ENCODE results near the gene AP1S1. TPM values are rescaled to one million over a fixed set of nuclear protein-coding genes. Genes with fewer than 3 reads are reported as not detected.

The AP1S1 gene
- total and polyA plus RNA-seq, 2 donors (not counting 3 experiments of a cell fraction or from before 2014, with no cell fraction given): 93.3 to 106 TPM

DNA sequence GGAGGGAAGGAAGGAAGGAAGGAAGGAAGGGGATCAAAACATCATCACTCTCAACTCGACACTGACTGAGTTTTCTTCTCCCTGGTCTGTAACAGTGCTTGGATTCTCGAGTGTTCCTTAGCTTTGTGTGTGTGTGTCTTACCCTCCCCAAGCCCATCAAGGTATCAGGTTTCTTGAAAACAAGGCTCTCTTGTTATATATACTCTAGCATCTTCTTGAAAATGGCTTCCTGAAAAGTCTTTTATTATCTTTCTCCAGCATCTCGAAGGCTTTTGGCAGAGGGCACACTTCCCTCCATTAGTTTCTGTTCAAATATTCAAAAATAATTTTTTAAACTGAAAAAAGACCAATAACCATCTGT is 14.0 kb upstream of the AP1S1 start:
- CTCF ChIA-PET: interaction anchor here (1.8 to 5.7 kb wide), 4 partner anchors 13 to 151 kb away, joined by 6 to 266 read pairs (median 70); partner anchors contain the start of gene SERPINE1
- peaks cover 11 to 18% of the 10 kb centered on the region in 2 experiments for H3K36me3 ChIP-seq (ENCODE audit: control insufficient read depth in 2 of 2, extremely low read depth in 1 of 2, insufficient read depth in 2 of 2, low read length in 2 of 2)
- dilution Hi-C loops (cut with MboI; ENCODE audit: extremely low pct_ligation_motif_present, low sequenced_read_pairs) (no loop called here), intact Hi-C loops (cut with micrococcal nuclease) (no loop called here)
- H3K9ac ChIP-seq (replicated peaks; ENCODE audit: extremely low read depth, insufficient read depth, low read length): no peak overlapping the region
- H3K9me3 ChIP-seq (replicated peaks; ENCODE audit: control insufficient read depth, insufficient read depth, low read length): no peaks in the 10 kb centered on the region
- TF ChIP-seq GATA2 (IDR thresholded peaks at IDR 0.05; ENCODE audit: insufficient read depth, insufficient read length, low read depth, low read length) (peak; percentile 34), POLR2A (IDR thresholded peaks at IDR 0.05; ENCODE audit: low read depth, low read length) (no peak), JUN (IDR thresholded peaks at IDR 0.05; ENCODE audit: borderline replicate concordance, insufficient read depth, insufficient read length, low read depth) (no peak)
- H3K9me1 ChIP-seq (replicated peaks; ENCODE audit: control insufficient read depth, extremely low read depth, insufficient read depth, low read length): no peaks in the 10 kb centered on the region
- H3K4me3 ChIP-seq (replicated peaks in 1 of 3; ENCODE audit: insufficient read depth in 1 of 3, low read depth in 1 of 3, low read length in 3 of 3): no peak overlapping the region
- no peaks in the 10 kb centered on the region for H4K20me1 ChIP-seq (replicated peaks; ENCODE audit: control insufficient read depth, extremely low read depth, insufficient read depth, low read length)
- H3K27me3 ChIP-seq (ENCODE audit: control insufficient read depth in 2 of 2, insufficient read depth in 2 of 2, low read length in 2 of 2): peaks cover 0 to 2% of the 10 kb centered on the region in 2 experiments
- H3K4me1 ChIP-seq (ENCODE audit: control insufficient read depth, extremely low read depth, insufficient read depth, low read length): peaks cover 24% of the 10 kb centered on the region
- FAIRE-seq (no peak), DNase-seq (ENCODE audit: low read depth, low spot score) (peak; percentile 37)
- no peak overlapping the region for H3K27ac ChIP-seq (ENCODE audit: insufficient read depth, low read depth, low read length)
- BruUV-seq (replicated peaks): no TSS peak
- no peak overlapping the region for H3K4me2 ChIP-seq (ENCODE audit: insufficient read depth, low read length)
- no peak overlapping the region for H2AFZ ChIP-seq (ENCODE audit: low read depth, low read length)
- no peaks in the 10 kb centered on the region for H3K79me2 ChIP-seq (ENCODE audit: control insufficient read depth, insufficient read depth, low read length)
- POLR2A ChIA-PET: no interaction called here

DNA sequence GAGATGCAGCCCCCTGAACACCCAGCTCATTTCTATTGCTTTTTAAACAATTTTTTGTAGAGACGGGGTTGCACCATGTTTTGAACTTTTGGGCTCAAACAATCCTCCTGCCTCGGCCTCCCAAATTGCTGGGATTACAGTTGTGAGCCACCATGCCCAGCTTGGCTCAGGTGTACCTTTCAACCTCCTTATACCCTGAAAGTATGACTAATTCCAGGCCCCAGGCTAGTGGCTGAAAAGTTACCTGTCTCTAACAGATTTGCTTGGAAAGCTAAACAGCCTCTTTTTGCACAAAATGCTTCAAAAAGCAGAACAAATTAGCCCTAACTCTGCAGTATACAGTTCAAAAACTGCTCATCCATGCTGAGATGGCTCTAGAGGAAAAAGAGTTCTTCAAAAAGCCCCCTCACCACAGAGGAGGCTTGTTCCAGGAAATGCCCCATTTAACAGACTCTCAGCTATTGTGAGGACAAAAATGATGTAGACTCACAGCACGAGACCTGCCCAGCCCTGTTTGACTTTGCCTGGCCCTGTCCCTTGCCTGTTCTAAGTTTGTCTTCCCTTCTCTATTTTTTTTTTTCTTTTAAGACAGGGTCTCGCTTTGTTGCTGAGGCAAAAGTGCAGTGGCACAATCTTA is 13.4 kb upstream of the AP1S1 start:
- dilution Hi-C loops (cut with MboI; ENCODE audit: extremely low pct_ligation_motif_present, low sequenced_read_pairs) (no loop called here), intact Hi-C loops (cut with micrococcal nuclease) (no loop called here)
- TF ChIP-seq, protein P1, sequence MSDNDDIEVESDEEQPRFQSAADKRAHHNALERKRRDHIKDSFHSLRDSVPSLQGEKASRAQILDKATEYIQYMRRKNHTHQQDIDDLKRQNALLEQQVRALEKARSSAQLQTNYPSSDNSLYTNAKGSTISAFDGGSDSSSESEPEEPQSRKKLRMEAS (IDR thresholded peaks at IDR 0.05; ENCODE audit: insufficient read depth, insufficient read length): no peak
- TF ChIP-seq GATA2 (IDR thresholded peaks at IDR 0.05; ENCODE audit: insufficient read depth, insufficient read length, low read depth, low read length) (no peak), POLR2A (IDR thresholded peaks at IDR 0.05; ENCODE audit: low read depth, low read length) (no peak), FOS (IDR thresholded peaks at IDR 0.05; ENCODE audit: borderline replicate concordance, insufficient read depth, low read length) (no peak), EZH2 (IDR thresholded peaks at IDR 0.05; ENCODE audit: borderline replicate concordance, low read depth, low read length, severe bottlenecking) (no peak), MYC (IDR thresholded peaks at IDR 0.05; ENCODE audit: low read depth, low read length) (no peak), POLR2AphosphoS5 (IDR thresholded peaks at IDR 0.05; ENCODE audit: insufficient read depth, low read depth, low read length) (no peak), JUN (IDR thresholded peaks at IDR 0.05; ENCODE audit: borderline replicate concordance, insufficient read depth, insufficient read length, low read depth) (no peak)
- TF ChIP-seq, protein P2, sequence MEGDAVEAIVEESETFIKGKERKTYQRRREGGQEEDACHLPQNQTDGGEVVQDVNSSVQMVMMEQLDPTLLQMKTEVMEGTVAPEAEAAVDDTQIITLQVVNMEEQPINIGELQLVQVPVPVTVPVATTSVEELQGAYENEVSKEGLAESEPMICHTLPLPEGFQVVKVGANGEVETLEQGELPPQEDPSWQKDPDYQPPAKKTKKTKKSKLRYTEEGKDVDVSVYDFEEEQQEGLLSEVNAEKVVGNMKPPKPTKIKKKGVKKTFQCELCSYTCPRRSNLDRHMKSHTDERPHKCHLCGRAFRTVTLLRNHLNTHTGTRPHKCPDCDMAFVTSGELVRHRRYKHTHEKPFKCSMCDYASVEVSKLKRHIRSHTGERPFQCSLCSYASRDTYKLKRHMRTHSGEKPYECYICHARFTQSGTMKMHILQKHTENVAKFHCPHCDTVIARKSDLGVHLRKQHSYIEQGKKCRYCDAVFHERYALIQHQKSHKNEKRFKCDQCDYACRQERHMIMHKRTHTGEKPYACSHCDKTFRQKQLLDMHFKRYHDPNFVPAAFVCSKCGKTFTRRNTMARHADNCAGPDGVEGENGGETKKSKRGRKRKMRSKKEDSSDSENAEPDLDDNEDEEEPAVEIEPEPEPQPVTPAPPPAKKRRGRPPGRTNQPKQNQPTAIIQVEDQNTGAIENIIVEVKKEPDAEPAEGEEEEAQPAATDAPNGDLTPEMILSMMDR (IDR thresholded peaks at IDR 0.05; ENCODE audit: extremely low read depth in 1 of 2, insufficient read depth in 1 of 2, low read depth in 1 of 2, low read length in 2 of 2): no peak
- Histone ChIP-seq H3K9ac (replicated peaks; ENCODE audit: extremely low read depth, insufficient read depth, low read length) (no peak overlapping the region), H4K20me1 (replicated peaks; ENCODE audit: control insufficient read depth, extremely low read depth, insufficient read depth, low read length) (no peaks in the 10 kb centered on the region), H3K36me3 (ENCODE audit: control insufficient read depth in 2 of 2, extremely low read depth in 1 of 2, insufficient read depth in 2 of 2, low read length in 2 of 2) (peaks cover 9 to 13% of the 10 kb centered on the region in 2 experiments), H3K4me1 (ENCODE audit: control insufficient read depth, extremely low read depth, insufficient read depth, low read length) (peaks cover 18% of the 10 kb centered on the region), H3K27ac (ENCODE audit: insufficient read depth, low read depth, low read length) (no peak overlapping the region), H2AFZ (ENCODE audit: low read depth, low read length) (no peak overlapping the region), H3K27me3 (ENCODE audit: control insufficient read depth in 2 of 2, insufficient read depth in 2 of 2, low read length in 2 of 2) (peaks cover 0 to 2% of the 10 kb centered on the region in 2 experiments), H3K4me2 (ENCODE audit: insufficient read depth, low read length) (no peak overlapping the region), H3K9me1 (replicated peaks; ENCODE audit: control insufficient read depth, extremely low read depth, insufficient read depth, low read length) (no peaks in the 10 kb centered on the region), H3K4me3 (replicated peaks in 1 of 3; ENCODE audit: insufficient read depth in 1 of 3, low read depth in 1 of 3, low read length in 3 of 3) (no peak overlapping the region), H3K9me3 (replicated peaks; ENCODE audit: control insufficient read depth, insufficient read depth, low read length) (no peaks in the 10 kb centered on the region), H3K79me2 (ENCODE audit: control insufficient read depth, insufficient read depth, low read length) (no peaks in the 10 kb centered on the region)
- BruUV-seq (replicated peaks): no TSS peak
- DNase-seq (ENCODE audit: low read depth, low spot score): no peak
- POLR2A ChIA-PET: interaction anchor here (0.8 kb wide), 1 partner anchor 21 kb away, joined by 5 read pairs; no protein-coding TSS in a partner anchor
- no peak for FAIRE-seq
- CTCF ChIA-PET: interaction anchor here (0.5 to 5.7 kb wide), 6 partner anchors 19 to 151 kb away, joined by 3 to 324 read pairs (median 70); no protein-coding TSS in a partner anchor

Data from endothelial cell of umbilical vein (primary cell).